GM12865 (cell line): Measurements from ENCODE around the gene WDHD1.

Experiments
- DNase-seq: peaks from one replicate; pipeline ENCODE4 v3.0.0; 2010; ENCODE audit warnings: low read depth
- H3K4me3 ChIP-seq: 2 replicates; pipeline ENCODE4 v1.5.1; 2011; ENCODE audit warnings: mild to moderate bottlenecking, low read depth, low read length, control low read depth
- CTCF ChIP-seq: IDR thresholded peaks from 2 replicates; pipeline ENCODE4 v1.5.1; 2011; ENCODE audit warnings: low read length, control low read depth, low read depth, inconsistent platforms; ENCODE audit not compliant: insufficient read depth; ENCODE audit errors: missing control alignments

Gene WDHD1

GRCh38 chr14:54935958-54936357 is 90.9 kb downstream of the WDHD1 start:
- TF ChIP-seq CTCF = no peak
- no peak for DNase-seq

GRCh38 chr14:54935100-54935499 is 91.8 kb downstream of the WDHD1 start:
- TF ChIP-seq CTCF = no peak
- no peak overlapping the region for H3K4me3 ChIP-seq
- DNase-seq = no peak

More at GRCh38 chr14:54935958-54936357, 90.9 kb downstream of the WDHD1 start:
- no peak overlapping the region for H3K4me3 ChIP-seq

GRCh38 chr14:54933006-54933405 is 93.9 kb downstream of the WDHD1 start:
- TF ChIP-seq CTCF = no peak
- no peak for DNase-seq
- no peak overlapping the region for H3K4me3 ChIP-seq

- no peak overlapping the region for H3K4me3 ChIP-seq
- no peak for DNase-seq
- TF ChIP-seq CTCF = no peak
Observed at GRCh38 chr14:54931598-54932340, 95.1 kb downstream of the WDHD1 start.

- TF ChIP-seq CTCF = no peak
- no peak overlapping the region for H3K4me3 ChIP-seq
- no peak for DNase-seq
Observed at GRCh38 chr14:54931101-54931500, 95.8 kb downstream of the WDHD1 start.

- DNase-seq = no peak
Observed at GRCh38 chr14:54929556-54929955, 97.3 kb downstream of the WDHD1 start.

More at GRCh38 chr14:54929556-54929955, 97.3 kb downstream of the WDHD1 start:
- TF ChIP-seq CTCF = no peak
- H3K4me3 ChIP-seq = no peak overlapping the region
